Lung (tissue), 12 donors: Measurements from ENCODE around the gene COG1. TPM values are rescaled to one million over a fixed set of nuclear protein-coding genes. Genes with fewer than 3 reads are reported as not detected.

ENCODE experiments used
- ATAC-seq: fragments of 200-7000 bp; cut with Tn5 transposase; one replicate; pipeline ENCODE4 v1.9.1; 2020; ENCODE audit warnings: moderate number of reproducible peaks; ENCODE audit not compliant: insufficient read depth, low FRiP score
- DNase-seq, 3 donors: peaks; one replicate each; pipeline ENCODE4 v3.0.0-alpha.2; 2013 to 2017
- H3K27ac ChIP-seq, 2 donors: one replicate each; pipeline ENCODE4 v1.5.1; 2013; ENCODE audit warnings: mild to moderate bottlenecking in 2 of 2, moderate library complexity in 2 of 2, control low read depth in 1 of 2, inconsistent platforms in 1 of 2, low read depth in 1 of 2, low read length in 1 of 2
- H3K27me3 ChIP-seq, 3 donors: one replicate each; pipeline ENCODE4 v1.5.1; 2013; ENCODE audit warnings: low read length in 2 of 3; ENCODE audit not compliant: control insufficient read depth in 3 of 3, insufficient read depth in 3 of 3
- H3K36me3 ChIP-seq, 4 donors: one replicate each; pipeline ENCODE4 v1.5.1; 2013; ENCODE audit warnings: low read length in 4 of 4, mild to moderate bottlenecking in 1 of 4, moderate library complexity in 1 of 4; ENCODE audit not compliant: control insufficient read depth in 4 of 4, insufficient read depth in 4 of 4
- H3K4me1 ChIP-seq, 5 donors: one replicate each; pipeline ENCODE4 v1.5.1; 2013; ENCODE audit warnings: low read length in 5 of 5, mild to moderate bottlenecking in 2 of 5, moderate library complexity in 1 of 5; ENCODE audit not compliant: control insufficient read depth in 5 of 5, insufficient read depth in 5 of 5
- H3K4me3 ChIP-seq: one replicate; pipeline ENCODE4 v1.5.1; 2013; ENCODE audit warnings: mild to moderate bottlenecking, control low read depth, moderate library complexity
- H3K9ac ChIP-seq, 2 donors: one replicate each; pipeline ENCODE4 v1.5.1; 2013; ENCODE audit warnings: low read length in 2 of 2, control low read depth in 1 of 2; ENCODE audit not compliant: insufficient read depth in 1 of 2
- H3K9me3 ChIP-seq, 4 donors: one replicate each; pipeline ENCODE4 v1.5.1; 2013; ENCODE audit warnings: low read length in 3 of 4, mild to moderate bottlenecking in 1 of 4, moderate library complexity in 1 of 4; ENCODE audit not compliant: control insufficient read depth in 4 of 4, insufficient read depth in 3 of 4
- CTCF ChIP-seq: IDR thresholded peaks from 2 replicates; pipeline ENCODE4 v1.5.1; 2012; ENCODE audit warnings: mild to moderate bottlenecking; ENCODE audit errors: control extremely low read depth, extremely low read depth
- WGBS, 2 donors: extraction: QIAGEN DNeasy Blood & Tissue Kit; methylation state at CpG; one replicate each; pipeline ENCODE4 v1.1.7; 2013; 5-methylcytosine and 5-hydroxymethylcytosine counted together
- polyA plus RNA-seq, 2 donors: library from polyadenylated mRNA; stranded (reverse); fragments of 200-250 nt; gene quantifications; one replicate each; pipeline ENCODE4 v1.2.1, GENCODE V29; 2013
- total RNA-seq, 2 donors: library from RNA; depleted of rRNA in 1 of 2; stranded (reverse); fragments of >200 nt in 1 of 2; gene quantifications; one replicate each; pipeline ENCODE4 v1.2.1, GENCODE V29; 2014 to 2021
- donor health status: control.
- donor health status: control.
- donor health status: Bipolar disorder and iron deficiency.
- donor health status: healthy.
- donor health status: DM: yes; HTN: yes; CAD: no.

The COG1 gene
- total and polyA plus RNA-seq, 4 donors: 13.3 to 41.2 (median 21.1) TPM

DNA sequence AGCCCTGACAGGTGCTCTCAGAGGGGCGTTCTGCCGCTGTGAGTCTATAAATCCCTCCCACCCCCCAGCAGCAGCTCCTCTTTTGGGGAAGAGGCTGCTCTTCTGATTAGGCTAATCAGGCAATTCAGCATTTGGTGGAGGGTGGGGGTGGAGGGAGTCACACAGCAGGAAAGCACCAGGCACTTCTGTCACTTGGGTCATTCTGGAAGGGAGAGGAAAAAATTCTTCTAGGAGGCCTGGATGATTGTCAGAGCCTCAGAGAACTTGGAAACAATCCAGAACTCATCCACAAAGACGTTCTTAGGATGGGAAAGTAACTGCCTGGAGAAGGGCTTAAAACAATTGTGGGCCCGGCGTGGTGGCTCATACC is 35.3 kb upstream of the COG1 start:
- ATAC-seq (no peak), DNase-seq (peak in 2 of 3 donors; percentile 44 to 64)
- 66 to 74% methylated on average over 5 of the region's 5 CpGs for WGBS, 2 donors
- Histone ChIP-seq H3K9ac (no peak overlapping the region), H3K4me3 (no peak overlapping the region), H3K36me3 (no peaks in the 10 kb centered on the region), H3K4me1 (peaks cover 0 to 27% (median 3%) of the 10 kb centered on the region in 5 donors), H3K27ac (no peak overlapping the region), H3K9me3 (no peaks in the 10 kb centered on the region), H3K27me3 (peaks cover 0 to 9% (median 0%) of the 10 kb centered on the region in 3 donors)
- no peak for TF ChIP-seq CTCF

GRCh38 chr17:73158133-73158532 is 34.7 kb upstream of the COG1 start:
- ATAC-seq: no peak
- no peak overlapping the region for H3K9ac ChIP-seq
- DNase-seq: no peak
- no peak for TF ChIP-seq CTCF
- 77 to 93% methylated on average over 2 of the region's 2 CpGs for WGBS, 2 donors
- peaks cover 0 to 27% (median 3%) of the 10 kb centered on the region in 5 donors for H3K4me1 ChIP-seq
- no peaks in the 10 kb centered on the region for H3K36me3 ChIP-seq
- H3K4me3 ChIP-seq: no peak overlapping the region
- no peak overlapping the region for H3K27ac ChIP-seq
- H3K9me3 ChIP-seq: no peaks in the 10 kb centered on the region
- peaks cover 3 to 15% (median 6%) of the 10 kb centered on the region in 3 donors for H3K27me3 ChIP-seq

DNA sequence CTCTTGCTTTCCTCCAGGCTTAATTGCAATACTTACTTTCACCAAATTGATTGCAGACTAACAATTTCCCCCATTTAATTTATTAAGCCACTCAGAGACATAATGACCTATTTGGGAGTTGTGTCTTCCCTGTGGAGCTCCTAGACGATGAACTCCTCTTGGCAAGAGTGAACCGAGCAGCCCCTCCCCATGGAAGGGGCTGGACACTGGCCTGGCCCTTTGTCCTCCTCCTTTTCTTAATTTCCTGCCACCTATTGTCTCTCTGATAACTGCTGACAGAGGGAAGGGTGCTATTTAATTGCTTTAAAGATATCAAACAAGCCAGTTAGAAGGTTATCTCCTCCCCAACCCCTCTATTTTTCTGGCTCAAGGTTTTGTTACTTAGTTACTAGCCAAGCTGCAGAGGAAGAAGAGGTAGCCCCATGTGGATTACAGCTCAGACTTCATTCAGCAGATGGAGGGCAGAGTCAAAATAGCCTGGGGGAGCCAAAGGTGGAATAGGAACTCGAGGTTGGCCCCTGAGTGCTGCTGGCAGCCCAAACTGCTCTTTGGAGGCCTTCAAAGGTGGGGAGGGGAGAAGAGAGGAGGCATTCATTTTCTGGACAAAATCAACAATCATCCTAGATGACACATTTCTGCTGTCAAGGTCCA is 31.8 kb upstream of the COG1 start:
- H3K36me3 ChIP-seq: no peaks in the 10 kb centered on the region
- H3K9ac ChIP-seq: no peak overlapping the region
- no peak overlapping the region for H3K4me3 ChIP-seq
- ATAC-seq (no peak), DNase-seq (no peak)
- no peaks in the 10 kb centered on the region for H3K9me3 ChIP-seq
- no peak overlapping the region for H3K27ac ChIP-seq
- no peak for TF ChIP-seq CTCF
- 31 to 41% methylated on average over 3 of the region's 3 CpGs for WGBS, 2 donors
- H3K27me3 ChIP-seq: peaks cover 8 to 43% (median 24%) of the 10 kb centered on the region in 3 donors
- peaks cover 0 to 33% (median 13%) of the 10 kb centered on the region in 5 donors for H3K4me1 ChIP-seq

DNA sequence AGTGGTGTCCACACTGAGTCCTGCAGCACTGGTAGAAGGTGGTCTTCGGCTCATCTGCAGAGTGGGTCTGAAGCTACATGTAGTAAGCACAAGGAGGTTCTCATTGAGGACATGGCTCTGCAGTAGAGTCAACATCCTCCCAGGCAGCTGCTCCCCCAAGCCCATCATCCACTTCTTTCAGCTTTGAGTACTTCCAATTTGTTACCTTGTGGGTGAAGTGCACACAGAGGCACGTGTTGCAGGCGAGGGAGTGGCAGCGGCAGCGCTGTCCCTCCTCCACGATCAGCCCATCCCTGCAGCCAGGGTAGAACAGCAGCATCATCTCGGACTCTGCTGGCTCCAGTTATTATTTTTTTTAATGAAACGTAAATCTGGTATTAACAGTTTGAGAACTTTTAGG is 29.8 kb upstream of the COG1 start:
- H3K9me3 ChIP-seq: no peaks in the 10 kb centered on the region
- H3K27me3 ChIP-seq: peaks cover 8 to 62% (median 43%) of the 10 kb centered on the region in 3 donors
- H3K4me3 ChIP-seq: no peak overlapping the region
- ATAC-seq (no peak), DNase-seq (no peak)
- 54 to 55% methylated on average over 8 of the region's 8 CpGs for WGBS, 2 donors
- TF ChIP-seq CTCF: no peak
- H3K9ac ChIP-seq: no peak overlapping the region
- H3K4me1 ChIP-seq: peaks cover 0 to 24% (median 8%) of the 10 kb centered on the region in 5 donors
- H3K27ac ChIP-seq: no peak overlapping the region
- no peaks in the 10 kb centered on the region for H3K36me3 ChIP-seq
